Right lobe of liver (tissue), 6 donors: ENCODE measurements around the gene AJUBA. TPM values are rescaled to one million over a fixed set of nuclear protein-coding genes. Genes with fewer than 3 reads are reported as not detected.
"Not testable (repeated sequence)": the region's sequence is repeated elsewhere in the genome, so short reads cannot be mapped to it uniquely, and the experiment has no call there.

Experiments
- ATAC-seq, 4 donors: fragments of 200-7000 bp; cut with Tn5 transposase; one replicate each; pipeline ENCODE4 v1.9.1; 2020; ENCODE audit warnings: mild to moderate bottlenecking in 4 of 4, moderate library complexity in 4 of 4
- DNase-seq, 3 donors: peaks; one replicate each; pipeline ENCODE4 v3.0.0-alpha.2; 2020
- H3K27ac ChIP-seq, 3 donors: fragments of 200-600 bp; one replicate each; pipeline ENCODE4 v1.8.0; 2022
- H3K27me3 ChIP-seq, 2 donors: fragments of 200-600 bp; one replicate each; pipeline ENCODE4 v1.8.0; 2022
- H3K36me3 ChIP-seq, 4 donors: fragments of 200-600 bp; sonication (generic) in 1 of 4; one replicate each; pipeline versions ENCODE4 v1.5.1 to v1.8.0; 2017 to 2022; ENCODE audit warnings: control low read depth in 1 of 4
- H3K4me1 ChIP-seq, 4 donors: fragments of 200-600 bp; sonication (generic) in 1 of 4; one replicate each; pipeline versions ENCODE4 v1.5.1 to v1.8.0; 2017 to 2022; ENCODE audit warnings: control low read depth in 1 of 4
- H3K4me3 ChIP-seq, 3 donors: fragments of 200-600 bp; one replicate each; pipeline ENCODE4 v1.8.0; 2022
- H3K9me3 ChIP-seq, 4 donors: fragments of 200-600 bp; sonication (generic) in 1 of 4; one replicate each; pipeline versions ENCODE4 v1.5.1 to v1.8.0; 2017 to 2022; ENCODE audit warnings: control low read depth in 1 of 4
- POLR2A ChIP-seq: fragments of 450-650 bp; IDR thresholded peaks from one replicate; pipeline ENCODE4 v1.6.1; 2017; ENCODE audit warnings: antibody characterized with exemption, mild to moderate bottlenecking
- WGBS: methylation state at CpG from one replicate; pipeline ENCODE4 v1.1.6; 2018; ENCODE audit warnings: low coverage, low lambda C conversion rate; ENCODE audit not compliant: insufficient coverage; ENCODE audit errors: missing lambda C conversion rate; 5-methylcytosine and 5-hydroxymethylcytosine counted together
- intact Hi-C, 2 donors: fragments of 100-400 bp; cut with DNase I; formaldehyde crosslinking; loops; one replicate each; pipeline versions ENCODE4 v1.11.2 to v1.14.1; 2022
- total RNA-seq, 6 experiments: library from RNA; depleted of rRNA in 2 of 6; stranded (reverse); fragments of >200 nt in 2 of 6; fragmentation: NEBNext Ultra II Directional in 3 of 6; extraction: Animal tissue kit (Norgen Biotek cat#: 25700) in 3 of 6; gene quantifications; one replicate each; pipeline versions ENCODE4 v1.1.0 to v1.2.4, GENCODE V29; 2016 to 2023
- TF ChIP-seq, protein P1 (sequence below), 4 donors: fragments of 200-600 bp in 3 of 4; fragments of 450-650 bp in 1 of 4; IDR thresholded peaks; one replicate each; pipeline versions ENCODE4 v1.5.1 to v1.8.0; 2016 to 2022; ENCODE audit warnings: antibody characterized with exemption in 4 of 4, mild to moderate bottlenecking in 2 of 4
- donor health status: DM: no; HTN: yes; CAD: no.
- donor health status: DM: no; HTN: no; CAD: no.
- donor health status: DM: no; HTN: no; CAD: no.
- donor health status: DM: no; HTN: yes; CAD: no.
- donor health status: DM: no; HTN: yes; CAD: no.

The AJUBA gene
- total RNA-seq, 6 experiments from 2014 or later = 7.8 to 64.6 (median 54.2) TPM

- 70% methylated on average over 4 of the region's 4 CpGs for WGBS
- no peaks in the 10 kb centered on the region for H3K27me3 ChIP-seq
- intact Hi-C loops = no loop called here
- no peak for DNase-seq
- no peak overlapping the region for H3K4me3 ChIP-seq
- no peak for ATAC-seq
- H3K27ac ChIP-seq = no peak overlapping the region
- no peaks in the 10 kb centered on the region for H3K9me3 ChIP-seq
- TF ChIP-seq, protein P1, sequence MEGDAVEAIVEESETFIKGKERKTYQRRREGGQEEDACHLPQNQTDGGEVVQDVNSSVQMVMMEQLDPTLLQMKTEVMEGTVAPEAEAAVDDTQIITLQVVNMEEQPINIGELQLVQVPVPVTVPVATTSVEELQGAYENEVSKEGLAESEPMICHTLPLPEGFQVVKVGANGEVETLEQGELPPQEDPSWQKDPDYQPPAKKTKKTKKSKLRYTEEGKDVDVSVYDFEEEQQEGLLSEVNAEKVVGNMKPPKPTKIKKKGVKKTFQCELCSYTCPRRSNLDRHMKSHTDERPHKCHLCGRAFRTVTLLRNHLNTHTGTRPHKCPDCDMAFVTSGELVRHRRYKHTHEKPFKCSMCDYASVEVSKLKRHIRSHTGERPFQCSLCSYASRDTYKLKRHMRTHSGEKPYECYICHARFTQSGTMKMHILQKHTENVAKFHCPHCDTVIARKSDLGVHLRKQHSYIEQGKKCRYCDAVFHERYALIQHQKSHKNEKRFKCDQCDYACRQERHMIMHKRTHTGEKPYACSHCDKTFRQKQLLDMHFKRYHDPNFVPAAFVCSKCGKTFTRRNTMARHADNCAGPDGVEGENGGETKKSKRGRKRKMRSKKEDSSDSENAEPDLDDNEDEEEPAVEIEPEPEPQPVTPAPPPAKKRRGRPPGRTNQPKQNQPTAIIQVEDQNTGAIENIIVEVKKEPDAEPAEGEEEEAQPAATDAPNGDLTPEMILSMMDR (IDR thresholded peaks at IDR 0.05) = no peak
- TF ChIP-seq POLR2A = no peak
- no peaks in the 10 kb centered on the region for H3K36me3 ChIP-seq
- no peaks in the 10 kb centered on the region for H3K4me1 ChIP-seq
Measured at GRCh38 chr14:23015618-23016017, 33.3 kb upstream of the AJUBA start.

DNA sequence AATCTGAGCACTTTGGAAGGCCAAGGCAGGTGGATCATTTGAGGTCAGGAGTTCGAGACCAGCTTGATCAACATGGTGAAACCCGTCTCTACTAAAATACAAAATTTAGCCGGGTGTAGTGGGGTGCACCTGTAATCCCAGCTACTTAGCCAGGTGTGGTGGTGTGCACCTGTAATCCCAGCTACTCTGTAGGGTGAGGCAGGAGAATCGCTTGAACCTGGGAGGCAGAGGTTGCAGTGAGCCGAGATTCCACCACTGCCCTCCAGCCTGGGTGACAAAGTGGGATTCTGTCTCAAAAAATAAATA is 31.4 kb upstream of the AJUBA start:
- H3K4me1 ChIP-seq, H3K27ac ChIP-seq, ATAC-seq, H3K9me3 ChIP-seq, H3K27me3 ChIP-seq, DNase-seq, H3K36me3 ChIP-seq, intact Hi-C loops, H3K4me3 ChIP-seq: not testable (repeated sequence)
- WGBS = 87% methylated on average over 5 of the region's 5 CpGs

GRCh38 chr14:23013054-23013748 is 30.9 kb upstream of the AJUBA start:
- Histone ChIP-seq H3K9me3 (no peaks in the 10 kb centered on the region), H3K27me3 (no peaks in the 10 kb centered on the region), H3K4me1 (peaks cover 0 to 8% (median 0%) of the 10 kb centered on the region in 4 donors), H3K36me3 (no peaks in the 10 kb centered on the region), H3K27ac (no peak overlapping the region), H3K4me3 (no peak overlapping the region)
- WGBS = 74% methylated on average over 6 of the region's 6 CpGs
- ATAC-seq (no peak), DNase-seq (no peak)
- intact Hi-C loops = no loop called here
- no peak for TF ChIP-seq POLR2A
- TF ChIP-seq, protein P1 (IDR thresholded peaks at IDR 0.05) = no peak

- Histone ChIP-seq H3K36me3 (no peaks in the 10 kb centered on the region), H3K9me3 (no peaks in the 10 kb centered on the region), H3K27ac (peak within 1 kb of the TSS; percentile 67 to 74 (median 68)), H3K4me1 (peaks cover 0 to 19% (median 2%) of the 10 kb centered on the region in 4 donors), H3K4me3 (peak within 1 kb of the TSS; percentile 38 to 65 (median 55)), H3K27me3 (no peaks in the 10 kb centered on the region)
- TF ChIP-seq POLR2A = peak; percentile 39
- TF ChIP-seq, protein P1 (IDR thresholded peaks at IDR 0.05) = no peak
- intact Hi-C loops = no loop called here
- WGBS = under 1% methylated on average over 14 of the region's 40 CpGs
- peak; percentile 87 to 88 (median 88) for DNase-seq
- peak; percentile 53 to 69 (median 65) for ATAC-seq
Measured at GRCh38 chr14:23009939-23010726, 27.8 kb upstream of the AJUBA start, which contains the start of gene C14orf93. TSS of gene C14orf93 (minus strand) at chr14:23010143. CDS start at chr14:22999023, 11,120 bp downstream.

DNA sequence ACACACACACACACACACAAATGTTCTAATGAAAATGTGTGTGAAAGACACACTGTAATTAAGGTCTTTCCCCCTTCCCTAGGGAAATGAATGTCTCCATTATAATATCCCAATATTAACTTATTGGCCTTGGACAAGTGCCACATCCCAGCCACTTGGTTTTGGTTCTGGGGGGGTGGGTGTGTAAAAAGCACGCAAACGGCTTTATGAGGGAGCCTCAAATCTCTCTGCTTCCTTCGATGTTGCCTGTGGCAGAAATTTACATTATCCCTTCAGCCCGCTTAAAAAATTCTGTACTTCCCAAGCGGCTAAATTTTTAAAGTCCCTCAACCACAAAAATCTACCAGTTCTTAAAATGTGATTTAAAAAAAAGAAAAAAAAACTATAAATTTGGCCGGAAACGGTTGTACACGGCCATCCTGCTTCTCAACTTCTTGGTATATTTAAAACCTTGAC is 27.2 kb upstream of the AJUBA start:
- H3K27me3 ChIP-seq = no peaks in the 10 kb centered on the region
- ATAC-seq = no peak
- intact Hi-C loops = no loop called here
- 30% methylated on average over 8 of the region's 8 CpGs for whole genome bisulfite sequencing
- no peak for DNase-seq
- no peaks in the 10 kb centered on the region for H3K36me3 ChIP-seq
- no peaks in the 10 kb centered on the region for H3K9me3 ChIP-seq
- TF ChIP-seq POLR2A = no peak
- TF ChIP-seq, protein P1 (IDR thresholded peaks at IDR 0.05) = no peak
- peak overlapping the region; percentile 67 to 74 (median 68) for H3K27ac ChIP-seq
- H3K4me1 ChIP-seq = peaks cover 0 to 19% (median 2%) of the 10 kb centered on the region in 4 donors
- H3K4me3 ChIP-seq = peak overlapping the region; percentile 38 to 65 (median 55)
